ENCODE data around the gene GPR26.
"Not testable (repeated sequence)": the region's sequence is repeated elsewhere in the genome, so short reads cannot be mapped to it uniquely, and the experiment has no call there.

Gene GPR26

GRCh38 chr10:123704076-123704475 lies 37.9 kb downstream of the GPR26 start:
- ATAC-seq (replicated peaks) (no peak), DNase-seq (no peak)
- Mint-ChIP-seq H3K4me1 (no peaks in the 10 kb centered on the region), H3K4me3 (no peak overlapping the region), H3K36me3 (no peaks in the 10 kb centered on the region), H3K27me3 (peaks cover 23 to 24% of the 10 kb centered on the region in 2 donors), H3K27ac (no peak overlapping the region), H3K9me3 (no peaks in the 10 kb centered on the region)

GRCh38 chr10:123704812-123705211 lies 38.7 kb downstream of the GPR26 start:
- ATAC-seq (replicated peaks), result no peak
- Mint-ChIP-seq H3K27ac (no peak overlapping the region), H3K4me1 (no peaks in the 10 kb centered on the region), H3K36me3 (no peaks in the 10 kb centered on the region), H3K27me3 (peaks cover 23 to 24% of the 10 kb centered on the region in 2 donors), H3K9me3 (no peaks in the 10 kb centered on the region), H3K4me3 (no peak overlapping the region)
- DNase-seq, result no peak

GRCh38 chr10:123706236-123706635 lies 40.1 kb downstream of the GPR26 start:
- peaks cover 23 to 24% of the 10 kb centered on the region in 2 donors for H3K27me3 Mint-ChIP-seq
- no peak for ATAC-seq (replicated peaks)
- H3K27ac Mint-ChIP-seq, result no peak overlapping the region

GRCh38 chr10:123715546-123715945 lies 49.4 kb downstream of the GPR26 start:
- no peak overlapping the region for H3K4me3 Mint-ChIP-seq

More at GRCh38 chr10:123706236-123706635, 40.1 kb downstream of the GPR26 start:
- no peaks in the 10 kb centered on the region for H3K36me3 Mint-ChIP-seq
- no peaks in the 10 kb centered on the region for H3K4me1 Mint-ChIP-seq
- no peak for DNase-seq
- no peaks in the 10 kb centered on the region for H3K9me3 Mint-ChIP-seq
- no peak overlapping the region for H3K4me3 Mint-ChIP-seq

GRCh38 chr10:123717336-123717735 lies 51.2 kb downstream of the GPR26 start:
- peaks cover 3 to 6% of the 10 kb centered on the region in 2 donors for H3K9me3 Mint-ChIP-seq
- H3K27me3 Mint-ChIP-seq, result peaks cover 23 to 43% of the 10 kb centered on the region in 2 donors
- no peak overlapping the region for H3K27ac Mint-ChIP-seq
- no peak overlapping the region for H3K4me3 Mint-ChIP-seq
- no peaks in the 10 kb centered on the region for H3K4me1 Mint-ChIP-seq
- ATAC-seq (replicated peaks) (no peak), DNase-seq (no peak)
- H3K36me3 Mint-ChIP-seq, result no peaks in the 10 kb centered on the region

More at GRCh38 chr10:123715546-123715945, 49.4 kb downstream of the GPR26 start:
- H3K27ac Mint-ChIP-seq, result no peak overlapping the region
- no peak for DNase-seq
- no peaks in the 10 kb centered on the region for H3K36me3 Mint-ChIP-seq
- peaks cover 18 to 29% of the 10 kb centered on the region in 2 donors for H3K27me3 Mint-ChIP-seq
- H3K4me1 Mint-ChIP-seq, result no peaks in the 10 kb centered on the region
- peaks cover 5 to 8% of the 10 kb centered on the region in 2 donors for H3K9me3 Mint-ChIP-seq
- ATAC-seq (replicated peaks), result no peak

- Mint-ChIP-seq H3K4me3 (no peak overlapping the region), H3K27ac (no peak overlapping the region), H3K4me1 (no peaks in the 10 kb centered on the region), H3K9me3 (peaks cover 0 to 6% of the 10 kb centered on the region in 2 donors), H3K36me3 (no peaks in the 10 kb centered on the region), H3K27me3 (peaks cover 23 to 42% of the 10 kb centered on the region in 2 donors)
- ATAC-seq (replicated peaks) (no peak), DNase-seq (no peak)
These were observed 52.4 kb downstream of the GPR26 start for GRCh38 chr10:123718544-123719060.

- ATAC-seq (replicated peaks), result no peak
- Mint-ChIP-seq H3K4me3 (no peak overlapping the region), H3K27me3 (peaks cover 17 to 37% of the 10 kb centered on the region in 2 donors), H3K9me3 (peaks cover 0 to 4% of the 10 kb centered on the region in 2 donors), H3K36me3 (no peaks in the 10 kb centered on the region), H3K4me1 (no peaks in the 10 kb centered on the region), H3K27ac (no peak overlapping the region)
- DNase-seq, result no peak
These were observed 54.4 kb downstream of the GPR26 start for GRCh38 chr10:123720536-123720935.

- no peaks in the 10 kb centered on the region for H3K4me1 Mint-ChIP-seq
- no peak overlapping the region for H3K27ac Mint-ChIP-seq
- no peak for ATAC-seq (replicated peaks)
These were observed 55.4 kb downstream of the GPR26 start for GRCh38 chr10:123721441-123722049.

GRCh38 chr10:123722351-123722750 lies 56.2 kb downstream of the GPR26 start:
- Mint-ChIP-seq H3K4me1 (no peaks in the 10 kb centered on the region), H3K9me3 (peaks cover 0 to 4% of the 10 kb centered on the region in 2 donors), H3K4me3 (no peak overlapping the region), H3K27me3 (peaks cover 13 to 37% of the 10 kb centered on the region in 2 donors), H3K27ac (no peak overlapping the region), H3K36me3 (no peaks in the 10 kb centered on the region)
- DNase-seq, result no peak
- no peak for ATAC-seq (replicated peaks)

More at GRCh38 chr10:123721441-123722049, 55.4 kb downstream of the GPR26 start:
- H3K36me3 Mint-ChIP-seq, result no peaks in the 10 kb centered on the region
- H3K27me3 Mint-ChIP-seq, result peaks cover 13 to 37% of the 10 kb centered on the region in 2 donors
- no peak overlapping the region for H3K4me3 Mint-ChIP-seq
- H3K9me3 Mint-ChIP-seq, result peaks cover 0 to 4% of the 10 kb centered on the region in 2 donors
- DNase-seq, result no peak

GRCh38 chr10:123724747-123725146 lies 58.6 kb downstream of the GPR26 start:
- Mint-ChIP-seq H3K27ac (no peak overlapping the region), H3K27me3 (peaks cover 15 to 38% of the 10 kb centered on the region in 2 donors), H3K9me3 (no peaks in the 10 kb centered on the region), H3K4me3 (no peak overlapping the region), H3K36me3 (no peaks in the 10 kb centered on the region), H3K4me1 (no peaks in the 10 kb centered on the region)
- DNase-seq, result no peak
- no peak for ATAC-seq (replicated peaks)

- H3K4me1 Mint-ChIP-seq, result no peaks in the 10 kb centered on the region
- H3K9me3 Mint-ChIP-seq, result peaks cover 0 to 2% of the 10 kb centered on the region in 2 donors
- no peaks in the 10 kb centered on the region for H3K36me3 Mint-ChIP-seq
- H3K27ac Mint-ChIP-seq, result no peak overlapping the region
- no peak overlapping the region for H3K4me3 Mint-ChIP-seq
- ATAC-seq (replicated peaks) (no peak), DNase-seq (no peak)
- H3K27me3 Mint-ChIP-seq, result peaks cover 11 to 28% of the 10 kb centered on the region in 2 donors
These were observed 60.2 kb downstream of the GPR26 start for GRCh38 chr10:123726381-123726780.

- ATAC-seq (replicated peaks) (no peak), DNase-seq (no peak)
- Mint-ChIP-seq H3K4me1 (no peaks in the 10 kb centered on the region), H3K4me3 (no peak overlapping the region), H3K9me3 (peaks cover 0 to 2% of the 10 kb centered on the region in 2 donors), H3K27me3 (peaks cover 11 to 24% of the 10 kb centered on the region in 2 donors), H3K27ac (no peak overlapping the region), H3K36me3 (no peaks in the 10 kb centered on the region)
These were observed 60.7 kb downstream of the GPR26 start for GRCh38 chr10:123726836-123727235.

GRCh38 chr10:123729523-123729922 lies 63.4 kb downstream of the GPR26 start:
- Mint-ChIP-seq H3K4me1 (no peaks in the 10 kb centered on the region), H3K9me3 (peaks cover 0 to 2% of the 10 kb centered on the region in 2 donors), H3K4me3 (no peak overlapping the region), H3K36me3 (no peaks in the 10 kb centered on the region), H3K27me3 (peaks cover 6 to 16% of the 10 kb centered on the region in 2 donors), H3K27ac (no peak overlapping the region)
- DNase-seq (no peak), ATAC-seq (replicated peaks) (no peak)

GRCh38 chr10:123736917-123737316 lies 70.8 kb downstream of the GPR26 start:
- DNase-seq; H3K4me1 Mint-ChIP-seq; ATAC-seq (replicated peaks); H3K27ac Mint-ChIP-seq; H3K4me3 Mint-ChIP-seq; H3K36me3 Mint-ChIP-seq: not testable (repeated sequence)
- H3K9me3 Mint-ChIP-seq, result peaks cover 7 to 10% of the 10 kb centered on the region in 2 donors
- peaks cover 0 to 12% of the 10 kb centered on the region in 2 donors for H3K27me3 Mint-ChIP-seq

- ATAC-seq (replicated peaks) (no peak), DNase-seq (no peak)
- Mint-ChIP-seq H3K4me1 (no peaks in the 10 kb centered on the region), H3K27ac (no peak overlapping the region), H3K36me3 (no peaks in the 10 kb centered on the region), H3K9me3 (peaks cover 3 to 8% of the 10 kb centered on the region in 2 donors), H3K4me3 (no peak overlapping the region), H3K27me3 (peaks cover 6 to 23% of the 10 kb centered on the region in 2 donors)
These were observed 75.0 kb downstream of the GPR26 start for GRCh38 chr10:123741146-123741545.
